GM12891 (cell line): ENCODE data around the gene TMEM38B.

Experiments used
- POLR2A ChIP-seq: IDR thresholded peaks from 2 replicates; pipeline ENCODE4 v1.6.1; 2011; ENCODE audit warnings: low read depth, low read length, control low read depth
- TAF1 ChIP-seq: IDR thresholded peaks from 2 replicates; pipeline ENCODE4 v1.6.1; 2011; ENCODE audit warnings: low read depth, low read length, control low read depth

- no peak for TF ChIP-seq POLR2A
- TF ChIP-seq TAF1 = no peak
Measured at GRCh38 chr9:105647595-105648349, 46.6 kb upstream of the TMEM38B start.
